Mesodermal cell (in vitro differentiated cells): Measurements from ENCODE around the gene GBP5. TPM values are rescaled to one million over a fixed set of nuclear protein-coding genes. Genes with fewer than 3 reads are reported as not detected.
"Not testable (repeated sequence)": the region's sequence is repeated elsewhere in the genome, so short reads cannot be mapped to it uniquely, and the experiment has no call there.

Experiments
- H3K27ac ChIP-seq: 2 replicates; pipeline ENCODE4 v1.7.0; 2013; ENCODE audit warnings: mild to moderate bottlenecking, low read depth, low read length, moderate library complexity; ENCODE audit not compliant: severe bottlenecking
- H3K36me3 ChIP-seq: 2 replicates; pipeline ENCODE4 v1.7.1; 2013; ENCODE audit warnings: mild to moderate bottlenecking, low read length, moderate library complexity; ENCODE audit not compliant: control insufficient read depth, insufficient read depth
- H3K4me1 ChIP-seq: one replicate; pipeline ENCODE4 v1.7.1; 2013; ENCODE audit warnings: mild to moderate bottlenecking, low read length; ENCODE audit not compliant: insufficient read depth, control insufficient read depth, poor library complexity, severe bottlenecking
- H3K4me3 ChIP-seq: 2 replicates; pipeline ENCODE4 v1.7.0; 2013; ENCODE audit warnings: low read length, control low read depth, mild to moderate bottlenecking; ENCODE audit not compliant: insufficient read depth, poor library complexity, severe bottlenecking; ENCODE audit errors: extremely low read depth
- H3K9me3 ChIP-seq: 2 replicates; pipeline ENCODE4 v1.7.1; 2013; ENCODE audit warnings: mild to moderate bottlenecking, low read length, moderate library complexity; ENCODE audit not compliant: control insufficient read depth
- WGBS, 2 experiments: methylation state at CpG; one replicate each; pipeline ENCODE4 v1.1.5; 2013; ENCODE audit warnings: missing lambda C conversion rate in 2 of 2; ENCODE audit not compliant: insufficient coverage in 2 of 2; 5-methylcytosine and 5-hydroxymethylcytosine counted together
- polyA plus RNA-seq, 2 experiments: library from polyadenylated mRNA; stranded (reverse); fragments of 50-300 nt; gene quantifications; one replicate each; pipeline ENCODE4 v1.2.3, GENCODE V29; 2013

The GBP5 gene, protein sequence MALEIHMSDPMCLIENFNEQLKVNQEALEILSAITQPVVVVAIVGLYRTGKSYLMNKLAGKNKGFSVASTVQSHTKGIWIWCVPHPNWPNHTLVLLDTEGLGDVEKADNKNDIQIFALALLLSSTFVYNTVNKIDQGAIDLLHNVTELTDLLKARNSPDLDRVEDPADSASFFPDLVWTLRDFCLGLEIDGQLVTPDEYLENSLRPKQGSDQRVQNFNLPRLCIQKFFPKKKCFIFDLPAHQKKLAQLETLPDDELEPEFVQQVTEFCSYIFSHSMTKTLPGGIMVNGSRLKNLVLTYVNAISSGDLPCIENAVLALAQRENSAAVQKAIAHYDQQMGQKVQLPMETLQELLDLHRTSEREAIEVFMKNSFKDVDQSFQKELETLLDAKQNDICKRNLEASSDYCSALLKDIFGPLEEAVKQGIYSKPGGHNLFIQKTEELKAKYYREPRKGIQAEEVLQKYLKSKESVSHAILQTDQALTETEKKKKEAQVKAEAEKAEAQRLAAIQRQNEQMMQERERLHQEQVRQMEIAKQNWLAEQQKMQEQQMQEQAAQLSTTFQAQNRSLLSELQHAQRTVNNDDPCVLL
- 1.0 TPM for polyA plus RNA-seq (2013, experiment 1 of 2)
- polyA plus RNA-seq (2013, experiment 2 of 2): 0.96 TPM

DNA sequence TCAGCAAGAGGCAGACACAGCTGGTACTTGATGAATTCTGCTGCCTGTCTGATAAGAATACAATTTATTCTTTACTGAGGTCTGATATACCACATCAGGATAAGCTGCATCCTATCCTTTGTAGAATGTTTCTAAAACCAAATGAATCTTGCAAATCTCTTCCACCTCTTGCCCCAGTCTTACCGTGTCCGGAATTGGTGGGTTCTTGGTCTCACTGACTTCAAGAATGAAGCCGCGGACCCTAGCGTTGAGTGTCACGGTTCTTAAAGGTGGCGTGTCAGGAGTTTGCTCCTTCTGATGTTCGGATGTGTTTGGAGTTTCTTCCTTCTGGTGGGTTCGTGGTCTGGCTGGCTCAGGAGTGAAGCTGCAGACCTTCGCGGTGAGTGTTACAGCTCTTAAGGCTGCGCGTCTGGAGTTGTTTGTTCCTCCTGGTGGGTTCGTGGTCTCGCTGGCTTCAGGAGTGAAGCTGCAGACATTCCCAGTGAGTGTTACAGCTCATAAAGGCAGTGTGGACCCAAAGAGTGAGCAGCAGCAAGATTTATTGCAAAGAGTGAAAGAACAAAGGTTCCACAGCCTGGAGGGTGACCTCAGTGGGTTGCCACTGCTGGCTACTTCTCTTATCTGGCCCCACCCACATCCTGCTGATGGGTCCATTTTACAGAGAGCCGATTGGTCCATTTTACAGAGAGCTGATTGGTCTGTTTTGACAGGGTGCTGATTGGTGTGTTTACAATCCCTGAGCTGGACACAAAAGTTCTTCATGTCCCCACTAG lies at the start of gene GBP5:
Gene GBP5, minus strand, starts transcription at position 592 of the 773 bp plus-strand sequence. CDS start 3,305 bp downstream, outside the sequence.
- H3K9me3 ChIP-seq, H3K36me3 ChIP-seq, H3K27ac ChIP-seq, H3K4me3 ChIP-seq, H3K4me1 ChIP-seq: not testable (repeated sequence)
- 91 to 95% methylated on average over 9 of the region's 16 CpGs for WGBS, 2 experiments

DNA sequence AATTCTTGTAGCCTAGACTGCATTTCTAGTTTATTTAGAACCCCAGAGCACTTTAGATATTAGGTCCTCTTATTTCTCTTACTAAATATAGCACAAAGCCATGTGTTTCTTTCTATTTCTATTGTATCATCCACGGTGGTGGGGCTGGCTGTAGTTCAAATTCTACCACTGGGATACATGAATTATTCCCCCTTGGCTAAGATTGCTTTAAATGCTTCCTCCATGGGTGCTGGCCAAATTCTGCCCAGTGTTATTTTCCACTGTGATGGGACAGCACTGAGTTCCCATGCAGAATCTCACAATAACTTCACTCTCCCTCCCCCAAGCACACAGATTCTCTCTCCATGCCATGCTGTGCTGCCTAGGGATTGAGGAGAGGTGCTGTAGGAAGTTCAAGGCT lies 49.7 kb upstream of the GBP5 start:
- Histone ChIP-seq H3K9me3 (peaks cover 12% of the 10 kb centered on the region), H3K36me3 (no peaks in the 10 kb centered on the region), H3K27ac (no peak overlapping the region), H3K4me1 (no peaks in the 10 kb centered on the region), H3K4me3 (no peak overlapping the region)
- 100% methylated on average over 1 of the region's 1 CpG for WGBS, 2 experiments

DNA sequence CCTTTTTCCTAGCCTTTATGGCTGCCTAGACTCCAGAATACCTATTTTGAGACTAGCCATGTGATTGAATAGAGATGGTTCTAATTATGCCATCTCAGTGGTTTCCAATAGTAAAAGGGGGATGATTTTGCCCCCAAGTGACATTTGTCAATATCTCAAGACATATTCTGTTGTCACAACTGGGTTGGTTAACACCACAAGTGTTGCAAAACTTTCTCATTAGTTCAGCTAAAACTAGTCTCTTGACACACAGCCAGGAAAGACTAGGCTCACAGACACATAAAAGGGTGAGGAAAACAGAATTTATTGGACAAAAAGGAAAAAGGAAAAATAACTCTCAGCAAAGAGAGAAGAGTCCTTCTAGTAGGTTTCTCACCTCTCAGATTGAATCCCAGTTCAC lies 39.9 kb upstream of the GBP5 start:
- no peaks in the 10 kb centered on the region for H3K36me3 ChIP-seq
- peaks cover 6% of the 10 kb centered on the region for H3K4me1 ChIP-seq

DNA sequence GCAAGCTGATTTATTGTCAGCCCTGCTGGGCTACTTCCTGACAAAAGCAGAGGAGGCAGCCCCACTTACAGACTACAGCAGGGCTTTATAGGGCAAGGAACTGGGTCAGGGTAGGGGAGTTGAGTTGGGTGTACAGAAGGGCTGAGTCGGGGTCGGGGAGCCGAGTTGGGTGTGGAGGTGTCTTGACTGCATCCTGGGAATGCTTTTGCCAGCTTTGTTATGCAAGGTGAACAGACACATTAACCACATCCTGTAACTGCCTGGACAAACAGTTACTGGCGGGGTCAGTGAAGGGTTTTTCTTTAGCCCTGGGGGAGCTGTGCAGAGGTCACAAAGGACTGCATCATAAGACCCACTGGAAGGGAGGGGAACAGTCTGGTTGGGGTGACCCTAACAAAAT lies 39.1 kb upstream of the GBP5 start:
- no peak overlapping the region for H3K27ac ChIP-seq
- 80% methylated on average over 1 of the region's 4 CpGs; no CpG with 5 or more reads in 1 of the 2 experiments for WGBS, 2 experiments
- H3K4me1 ChIP-seq: peaks cover 6% of the 10 kb centered on the region

More for the DNA sequence above, 39.9 kb upstream of the GBP5 start:
- H3K27ac ChIP-seq: no peak overlapping the region
- H3K4me3 ChIP-seq: no peak overlapping the region
- H3K9me3 ChIP-seq: no peaks in the 10 kb centered on the region

DNA sequence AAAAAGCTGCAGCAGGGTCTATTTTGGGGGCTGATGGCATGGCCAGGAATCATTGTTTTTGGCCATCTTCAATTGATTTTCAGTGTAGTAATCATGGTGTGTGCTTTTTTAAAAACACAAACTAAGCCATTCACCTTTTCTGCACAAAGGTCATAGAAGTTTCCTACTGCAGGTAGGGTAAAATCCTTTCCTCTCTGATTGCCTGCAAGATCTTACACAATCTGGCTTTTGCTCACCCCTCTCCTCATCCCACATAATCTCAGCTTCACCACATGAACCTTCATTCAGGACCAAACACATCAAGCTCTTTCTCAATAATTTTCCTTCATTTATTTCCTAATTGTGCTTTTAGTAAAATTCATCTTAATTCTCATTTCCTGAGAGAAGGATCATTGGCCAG lies 38.3 kb upstream of the GBP5 start:
- peaks cover 6% of the 10 kb centered on the region for H3K4me1 ChIP-seq
- H3K9me3 ChIP-seq: no peaks in the 10 kb centered on the region
- no peak overlapping the region for H3K27ac ChIP-seq
- H3K36me3 ChIP-seq: no peaks in the 10 kb centered on the region
- no peak overlapping the region for H3K4me3 ChIP-seq

More for the DNA sequence above, 39.1 kb upstream of the GBP5 start:
- Histone ChIP-seq H3K4me3 (no peak overlapping the region), H3K9me3 (no peaks in the 10 kb centered on the region), H3K36me3 (no peaks in the 10 kb centered on the region)

DNA sequence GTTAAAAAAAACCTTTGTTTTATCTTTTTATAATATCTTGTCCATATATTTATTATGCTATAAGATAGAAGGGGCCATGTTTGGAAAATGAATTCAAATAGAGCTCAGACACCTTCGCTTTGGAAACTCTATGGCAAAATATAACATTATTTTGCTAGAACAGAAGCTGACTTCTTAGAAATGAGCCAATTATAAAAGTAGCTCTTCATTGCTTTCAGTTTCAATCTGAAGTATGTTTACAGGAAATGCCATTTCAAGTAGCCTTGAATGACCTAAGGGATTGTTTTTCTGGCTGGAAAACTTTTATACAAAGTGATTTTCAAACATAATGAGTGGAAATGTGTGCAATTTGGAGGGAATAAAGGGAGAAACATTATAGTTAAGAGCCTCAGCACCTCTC lies 37.8 kb upstream of the GBP5 start:
- no peaks in the 10 kb centered on the region for H3K9me3 ChIP-seq
- H3K4me1 ChIP-seq: peaks cover 6% of the 10 kb centered on the region
- no peaks in the 10 kb centered on the region for H3K36me3 ChIP-seq
- no peak overlapping the region for H3K27ac ChIP-seq
- no CpG with 5 or more reads among the region's 1 CpG for WGBS, 2 experiments
- H3K4me3 ChIP-seq: no peak overlapping the region

DNA sequence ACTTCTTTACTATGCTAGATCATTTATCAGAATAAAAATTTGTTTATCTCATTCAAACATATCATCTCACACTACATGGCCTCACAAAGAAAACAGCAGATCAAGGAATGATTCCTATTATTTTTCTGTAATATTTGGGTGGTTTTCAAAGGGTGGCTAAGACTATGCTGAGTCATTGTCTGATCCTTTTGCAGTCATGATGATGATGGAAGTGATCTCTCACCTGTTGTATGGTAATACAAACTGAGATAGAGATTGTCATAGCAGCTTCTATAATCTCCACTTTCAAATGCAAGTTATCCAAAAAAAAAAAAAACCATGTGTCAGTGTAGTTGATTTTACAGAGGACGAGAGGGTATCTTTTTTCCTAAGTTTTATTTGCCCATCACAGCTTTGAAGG lies 37.2 kb upstream of the GBP5 start:
- no peak overlapping the region for H3K4me3 ChIP-seq
- no peaks in the 10 kb centered on the region for H3K36me3 ChIP-seq
- WGBS, 2 experiments: no CpG with 5 or more reads among the region's 1 CpG
- no peak overlapping the region for H3K27ac ChIP-seq
- no peaks in the 10 kb centered on the region for H3K9me3 ChIP-seq
- H3K4me1 ChIP-seq: peaks cover 6% of the 10 kb centered on the region

DNA sequence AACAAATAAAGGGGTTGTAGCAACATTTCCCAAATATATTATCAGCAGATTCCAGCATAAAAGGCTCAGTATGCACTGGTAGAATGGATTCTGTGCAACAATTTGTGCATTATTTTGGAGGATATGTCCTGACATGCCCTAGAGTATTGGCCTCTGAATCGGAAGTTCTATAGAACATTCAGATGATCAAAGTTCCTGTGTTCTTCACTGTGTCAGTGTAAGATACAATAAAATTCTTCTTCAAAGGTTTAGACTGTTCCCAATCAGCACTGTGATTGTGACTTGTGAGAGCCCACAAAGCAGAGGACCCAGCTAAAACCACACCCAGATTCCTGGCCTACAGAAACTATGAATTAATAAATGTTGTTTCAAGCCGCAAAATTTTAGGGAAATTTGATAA lies 33.6 kb upstream of the GBP5 start:
- no peak overlapping the region for H3K4me3 ChIP-seq
- 89% methylated on average over 1 of the region's 2 CpGs; no CpG with 5 or more reads in 1 of the 2 experiments for WGBS, 2 experiments
- peaks cover 6% of the 10 kb centered on the region for H3K4me1 ChIP-seq
- H3K27ac ChIP-seq: no peak overlapping the region
- no peaks in the 10 kb centered on the region for H3K36me3 ChIP-seq
- H3K9me3 ChIP-seq: no peaks in the 10 kb centered on the region

DNA sequence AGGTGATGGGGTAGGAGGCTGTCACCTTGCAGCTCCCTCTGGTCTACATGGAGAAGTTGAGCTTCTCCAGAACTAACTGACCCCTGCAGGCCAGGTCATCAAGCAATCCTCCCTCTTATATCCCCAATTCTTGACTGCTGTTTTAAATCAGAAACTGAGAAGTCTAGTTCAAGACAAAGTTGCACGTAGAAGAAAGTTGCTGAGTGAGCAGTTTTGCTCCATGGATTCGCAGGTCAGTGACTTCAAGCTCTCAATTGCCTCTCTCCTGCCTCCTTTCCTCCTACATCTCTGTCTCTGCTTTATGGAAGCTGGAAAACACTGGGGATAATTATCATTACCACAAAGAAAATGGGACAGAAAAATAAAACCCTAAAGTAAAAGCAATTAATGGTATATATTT lies 32.8 kb upstream of the GBP5 start:
- WGBS, 2 experiments: 75 to 86% methylated on average over 1 to 2 of the region's 2 CpGs
- no peaks in the 10 kb centered on the region for H3K9me3 ChIP-seq
- H3K4me3 ChIP-seq: no peak overlapping the region
- peaks cover 2% of the 10 kb centered on the region for H3K4me1 ChIP-seq
- H3K36me3 ChIP-seq: no peaks in the 10 kb centered on the region
- no peak overlapping the region for H3K27ac ChIP-seq

DNA sequence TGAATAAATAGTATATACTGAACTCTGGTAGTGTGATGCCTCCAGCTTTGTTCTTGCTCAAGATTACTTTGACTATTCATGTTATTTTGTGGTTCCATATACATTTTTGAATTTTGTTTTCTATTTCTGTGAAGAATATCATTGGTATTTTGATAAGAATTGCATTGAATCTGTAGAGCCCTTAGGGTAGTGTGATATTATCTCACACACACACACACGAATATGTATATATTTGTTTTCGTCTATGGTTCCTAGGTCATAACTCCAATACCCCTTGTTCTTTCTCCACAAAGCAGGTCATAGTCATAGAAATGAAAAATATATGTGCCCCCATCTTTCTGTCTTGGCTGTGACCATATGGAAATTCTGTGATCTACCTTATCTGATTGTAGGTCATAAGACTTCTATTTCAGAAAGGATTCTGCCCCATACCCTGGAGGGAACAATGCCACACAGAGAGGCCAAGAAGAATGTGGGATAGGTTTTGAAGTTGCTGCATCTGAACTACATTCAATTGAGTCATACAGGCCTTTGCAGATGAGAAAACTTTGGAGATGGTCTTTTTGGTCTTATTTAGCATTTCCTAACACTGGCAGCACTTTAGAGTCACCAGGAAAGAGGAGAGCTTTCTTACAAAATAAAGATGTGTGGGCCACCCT lies 32.0 kb upstream of the GBP5 start:
- Histone ChIP-seq H3K36me3 (no peaks in the 10 kb centered on the region), H3K4me3 (no peak overlapping the region), H3K9me3 (no peaks in the 10 kb centered on the region), H3K27ac (no peak overlapping the region), H3K4me1 (no peaks in the 10 kb centered on the region)
- WGBS, 2 experiments: no CpG with 5 or more reads among the region's 2 CpGs
